Hepatocyte (in vitro differentiated cells): ENCODE results near the gene PDE1C.

ENCODE experiments used
- EZH2 ChIP-seq: fragments of 200-600 bp; sonication (generic); IDR thresholded peaks from 2 replicates; pipeline ENCODE4 v1.6.1; 2016; ENCODE audit warnings: antibody characterized with exemption, mild to moderate bottlenecking, borderline replicate concordance
- EZH2phosphoT487 ChIP-seq: fragments of 200-600 bp; sonication (generic); IDR thresholded peaks from one replicate; pipeline ENCODE4 v1.6.1; 2018; ENCODE audit warnings: antibody characterized with exemption, mild to moderate bottlenecking, low read depth, moderate library complexity; ENCODE audit not compliant: unreplicated experiment, severe bottlenecking
- TF ChIP-seq, protein P1 (sequence below): fragments of 200-600 bp; sonication (generic); IDR thresholded peaks from 2 replicates; pipeline ENCODE4 v1.5.1; 2016; ENCODE audit warnings: antibody characterized with exemption, mild to moderate bottlenecking; ENCODE audit not compliant: poor library complexity

DNA sequence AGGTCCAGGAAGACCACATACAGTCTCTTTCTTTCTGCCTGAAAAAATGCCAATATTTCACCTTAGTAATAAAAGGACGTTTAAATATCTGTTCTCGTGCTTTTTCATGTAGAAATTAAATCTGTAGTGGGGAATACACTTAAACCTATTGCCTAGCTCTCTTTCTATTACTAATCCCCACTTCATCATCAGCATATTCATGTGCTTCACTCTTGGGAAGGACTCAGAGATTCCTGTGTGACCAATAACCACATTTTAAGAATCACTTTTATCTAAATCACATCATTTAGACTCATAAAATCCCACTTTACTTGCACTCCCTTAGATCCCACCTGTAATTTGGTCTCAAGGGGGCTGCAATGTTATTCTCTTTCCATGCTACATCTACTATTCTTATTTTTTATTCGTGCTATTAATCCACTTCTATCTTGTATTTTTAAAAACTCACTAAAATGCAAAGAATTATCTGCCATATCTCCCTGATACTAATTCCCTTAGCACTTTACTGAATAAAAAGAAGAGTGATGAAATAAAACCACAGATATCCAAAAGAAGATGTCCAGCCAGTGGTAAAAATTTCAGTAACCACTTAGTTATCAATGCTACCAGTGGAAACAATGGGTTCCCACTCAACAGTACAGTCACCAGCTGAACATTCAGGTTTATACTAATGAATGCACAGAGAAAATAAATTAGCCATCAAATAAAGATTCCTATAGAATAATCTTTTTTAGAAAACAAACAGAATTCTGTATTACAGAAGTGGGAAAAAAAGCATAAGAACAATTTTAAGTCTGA, 281.1 kb downstream of the PDE1C start:
- TF ChIP-seq EZH2phosphoT487: no peak
- TF ChIP-seq, protein P1, sequence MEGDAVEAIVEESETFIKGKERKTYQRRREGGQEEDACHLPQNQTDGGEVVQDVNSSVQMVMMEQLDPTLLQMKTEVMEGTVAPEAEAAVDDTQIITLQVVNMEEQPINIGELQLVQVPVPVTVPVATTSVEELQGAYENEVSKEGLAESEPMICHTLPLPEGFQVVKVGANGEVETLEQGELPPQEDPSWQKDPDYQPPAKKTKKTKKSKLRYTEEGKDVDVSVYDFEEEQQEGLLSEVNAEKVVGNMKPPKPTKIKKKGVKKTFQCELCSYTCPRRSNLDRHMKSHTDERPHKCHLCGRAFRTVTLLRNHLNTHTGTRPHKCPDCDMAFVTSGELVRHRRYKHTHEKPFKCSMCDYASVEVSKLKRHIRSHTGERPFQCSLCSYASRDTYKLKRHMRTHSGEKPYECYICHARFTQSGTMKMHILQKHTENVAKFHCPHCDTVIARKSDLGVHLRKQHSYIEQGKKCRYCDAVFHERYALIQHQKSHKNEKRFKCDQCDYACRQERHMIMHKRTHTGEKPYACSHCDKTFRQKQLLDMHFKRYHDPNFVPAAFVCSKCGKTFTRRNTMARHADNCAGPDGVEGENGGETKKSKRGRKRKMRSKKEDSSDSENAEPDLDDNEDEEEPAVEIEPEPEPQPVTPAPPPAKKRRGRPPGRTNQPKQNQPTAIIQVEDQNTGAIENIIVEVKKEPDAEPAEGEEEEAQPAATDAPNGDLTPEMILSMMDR: no peak
- TF ChIP-seq EZH2: no peak
